HG02981 (cell line): ENCODE measurements around the gene INTS4.
"Not testable (repeated sequence)": the region's sequence is repeated elsewhere in the genome, so short reads cannot be mapped to it uniquely, and the experiment has no call there.

Experiments
- ATAC-seq: cut with Tn5 transposase; IDR thresholded peaks from one replicate; pipeline ENCODE4 v1.9.1; 2021; ENCODE audit warnings: mild to moderate bottlenecking, moderate library complexity; ENCODE audit not compliant: unreplicated experiment

Gene INTS4

GRCh38 chr11:78025378-78025777 lies 30.9 kb upstream of the INTS4 start:
- no peak for ATAC-seq

GRCh38 chr11:78023426-78023825 lies 29.0 kb upstream of the INTS4 start:
- no peak for ATAC-seq

- no peak for ATAC-seq
These were observed 28.2 kb upstream of the INTS4 start, which contains the start of gene KCTD14 for GRCh38 chr11:78022397-78023396. KCTD14 (minus strand) TSS chr11:78023276; CDS start chr11:78023249, 27 bp downstream.

- no peak for ATAC-seq
These were observed 27.1 kb upstream of the INTS4 start for GRCh38 chr11:78021611-78022010.

GRCh38 chr11:78020246-78020645 lies 25.8 kb upstream of the INTS4 start:
- ATAC-seq: no peak

- ATAC-seq: no peak
These were observed 25.3 kb upstream of the INTS4 start for GRCh38 chr11:78019808-78020207.

GRCh38 chr11:78015878-78016277 lies 21.4 kb upstream of the INTS4 start:
- ATAC-seq: no peak

- ATAC-seq: not testable (repeated sequence)
These were observed 20.6 kb upstream of the INTS4 start for GRCh38 chr11:78014937-78015520.

GRCh38 chr11:78011301-78011700 lies 16.8 kb upstream of the INTS4 start:
- ATAC-seq: no peak

GRCh38 chr11:78010755-78011154 lies 16.3 kb upstream of the INTS4 start:
- no peak for ATAC-seq

GRCh38 chr11:78010304-78010703 lies 15.8 kb upstream of the INTS4 start:
- no peak for ATAC-seq

GRCh38 chr11:78009062-78009461 lies 14.6 kb upstream of the INTS4 start:
- no peak for ATAC-seq

- peak; percentile 63 for ATAC-seq
These were observed 5.7 kb upstream of the INTS4 start for GRCh38 chr11:78000193-78000592.

GRCh38 chr11:77999446-78000030 lies 5.1 kb upstream of the INTS4 start:
- no peak for ATAC-seq

- no peak for ATAC-seq
These were observed 566 bp downstream of the INTS4 start for GRCh38 chr11:77993902-77994301.

GRCh38 chr11:77990981-77991380 lies 3.5 kb downstream of the INTS4 start:
- no peak for ATAC-seq

- not testable (repeated sequence) for ATAC-seq
These were observed 8.0 kb downstream of the INTS4 start for GRCh38 chr11:77986456-77986855.

- no peak for ATAC-seq
These were observed 13.0 kb downstream of the INTS4 start for GRCh38 chr11:77981346-77981947.

GRCh38 chr11:77968337-77968736 lies 26.1 kb downstream of the INTS4 start:
- ATAC-seq: peak; percentile 94

GRCh38 chr11:77967753-77968152 lies 26.7 kb downstream of the INTS4 start:
- no peak for ATAC-seq

- ATAC-seq: no peak
These were observed 27.3 kb downstream of the INTS4 start for GRCh38 chr11:77967121-77967520.
